Measurements from ENCODE around the gene ADISSP.
A peak's percentile ranks its signal among the peaks of the same experiment; 100 is the strongest.
"Not testable (repeated sequence)": the region's sequence is repeated elsewhere in the genome, so short reads cannot be mapped to it uniquely, and the experiment has no call there.

Gene ADISSP

GRCh38 chr20:3797592-3798372, 30.2 kb upstream of the ADISSP start:
- DNase-seq: no peak

- DNase-seq: no peak
Measured at GRCh38 chr20:3797226-3797545, 29.6 kb upstream of the ADISSP start.

GRCh38 chr20:3796477-3797225, 29.1 kb upstream of the ADISSP start:
- no peak for DNase-seq

- DNase-seq: peak; percentile 68
Measured at GRCh38 chr20:3795511-3796468, 28.2 kb upstream of the ADISSP start, which contains the start of gene CDC25B. TSS of gene CDC25B (plus strand) at chr20:3796310. CDS start at chr20:3796532, 222 bp downstream.

GRCh38 chr20:3794701-3795420, 27.3 kb upstream of the ADISSP start:
- no peak for DNase-seq

GRCh38 chr20:3794168-3794567, 26.6 kb upstream of the ADISSP start:
- DNase-seq: not testable (repeated sequence)

- DNase-seq: not testable (repeated sequence)
Measured at GRCh38 chr20:3789201-3789600, 21.6 kb upstream of the ADISSP start.

GRCh38 chr20:3788685-3789155, 21.2 kb upstream of the ADISSP start:
- DNase-seq: no peak

- DNase-seq: no peak
Measured at GRCh38 chr20:3787324-3788014, 19.9 kb upstream of the ADISSP start.

- DNase-seq: no peak
Measured at GRCh38 chr20:3786665-3787323, 19.2 kb upstream of the ADISSP start, which contains the start of gene CENPB. TSS of gene CENPB (minus strand) at chr20:3786740. CDS start at chr20:3786483, 257 bp downstream.

- no peak for DNase-seq
Measured at GRCh38 chr20:3786126-3786484, 18.6 kb upstream of the ADISSP start.

GRCh38 chr20:3785240-3786125, 17.9 kb upstream of the ADISSP start:
- no peak for DNase-seq

- DNase-seq: no peak
Measured at GRCh38 chr20:3784863-3785239, 17.3 kb upstream of the ADISSP start.

- no peak for DNase-seq
Measured at GRCh38 chr20:3784216-3784853, 16.8 kb upstream of the ADISSP start.

GRCh38 chr20:3783511-3784195, 16.1 kb upstream of the ADISSP start:
- DNase-seq: no peak

GRCh38 chr20:3783068-3783489, 15.5 kb upstream of the ADISSP start:
- DNase-seq: no peak

GRCh38 chr20:3782597-3782996, 15.0 kb upstream of the ADISSP start:
- no peak for DNase-seq

- no peak for DNase-seq
Measured at GRCh38 chr20:3781153-3781910, 13.8 kb upstream of the ADISSP start, which contains the start of gene SPEF1. TSS of gene SPEF1 (minus strand) at chr20:3781448. CDS start at chr20:3781287, 161 bp downstream.
